NCI-H1092 treated with DMSO at 0.1 percent for 48 hours (cell line): ENCODE results near the gene PROX1.

ENCODE experiments used
- DNase-seq: peaks from one replicate; lab custom pipeline; 2025; lab: John Stamatoyannopoulos, UW

The PROX1 gene

GRCh38 chr1:213997772-213998107 is 10.0 kb downstream of the PROX1 start:
- DNase-seq: no peak

DNA sequence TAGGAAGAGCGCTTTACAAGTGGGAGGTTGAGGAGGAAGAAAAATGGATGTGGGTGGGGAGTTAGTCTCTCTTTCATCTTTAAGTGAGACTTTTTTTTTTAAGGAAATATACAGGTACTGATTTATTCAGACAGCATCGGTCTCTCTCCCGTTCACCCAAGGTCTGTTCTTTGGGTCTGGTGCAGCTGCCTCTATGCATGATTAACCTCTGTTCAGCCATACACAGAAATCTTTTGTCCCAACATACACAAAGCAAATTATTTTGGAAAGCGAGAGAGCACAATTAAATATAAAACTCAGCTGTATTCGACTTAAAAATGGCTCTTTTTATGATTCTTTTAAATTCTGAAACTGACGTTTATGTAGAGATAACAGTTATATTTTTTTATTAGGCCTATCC is 11.0 kb downstream of the PROX1 start:
- DNase-seq: peak; percentile 70

DNA sequence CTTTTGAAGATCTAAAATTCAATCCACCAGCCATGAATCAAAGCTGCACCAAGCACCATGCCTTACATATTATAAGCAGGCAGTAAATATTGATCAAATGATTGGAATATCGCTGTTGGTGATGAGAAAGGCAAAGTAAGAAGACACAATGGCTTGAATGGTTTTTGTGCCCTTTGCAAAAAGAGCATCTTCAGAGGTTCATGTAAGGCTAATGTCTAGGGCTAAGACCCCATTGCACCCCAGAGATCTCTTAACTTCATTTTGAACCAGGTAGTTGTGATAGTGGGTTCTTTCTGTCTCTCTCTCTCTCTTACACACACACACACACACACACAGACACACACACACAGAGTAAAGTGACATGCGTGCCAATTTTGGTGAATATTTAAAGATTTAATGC is 12.0 kb downstream of the PROX1 start:
- DNase-seq: no peak

- DNase-seq: peak; percentile 97
Measured at GRCh38 chr1:214002060-214002459, 14.3 kb downstream of the PROX1 start.

DNA sequence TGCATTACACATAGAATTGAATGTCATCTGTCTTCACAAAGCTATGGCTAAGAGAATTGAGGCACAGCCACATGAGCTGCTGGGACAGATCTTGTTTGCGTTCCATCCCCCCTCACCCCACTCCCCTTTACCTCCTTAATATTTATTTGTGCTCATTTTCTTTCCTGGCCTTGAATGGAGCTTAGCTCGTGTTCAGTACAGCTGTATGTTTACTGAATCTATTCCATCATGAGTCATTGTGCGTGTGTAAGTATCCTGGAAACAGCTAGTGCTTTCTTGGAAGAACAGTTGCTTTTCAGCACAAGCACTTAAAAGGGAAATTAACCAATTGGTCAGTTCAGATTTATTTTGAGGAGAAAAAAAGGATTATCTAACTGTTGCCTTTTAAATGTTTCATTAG is 14.7 kb downstream of the PROX1 start:
- DNase-seq: peak; percentile 97

DNA sequence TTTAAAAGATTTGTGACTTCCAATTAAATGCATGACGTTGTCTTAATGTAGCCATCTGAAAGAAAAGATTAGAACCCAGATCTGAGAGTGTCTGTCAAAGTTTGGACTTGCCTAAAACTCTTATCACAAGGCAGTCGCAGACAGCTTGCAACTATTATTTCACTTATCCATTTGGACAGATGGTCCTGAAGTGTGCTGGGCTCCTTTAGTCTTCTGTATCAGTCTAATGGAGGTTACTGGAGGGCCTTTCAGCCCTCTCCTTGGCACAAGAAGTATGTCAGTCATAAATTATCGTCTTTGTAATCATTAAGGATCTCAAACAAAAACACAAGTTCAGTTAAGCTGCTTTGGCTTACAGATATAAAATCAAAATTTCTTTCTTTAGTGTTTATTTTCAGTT is 15.5 kb downstream of the PROX1 start:
- peak; percentile 90 for DNase-seq

DNA sequence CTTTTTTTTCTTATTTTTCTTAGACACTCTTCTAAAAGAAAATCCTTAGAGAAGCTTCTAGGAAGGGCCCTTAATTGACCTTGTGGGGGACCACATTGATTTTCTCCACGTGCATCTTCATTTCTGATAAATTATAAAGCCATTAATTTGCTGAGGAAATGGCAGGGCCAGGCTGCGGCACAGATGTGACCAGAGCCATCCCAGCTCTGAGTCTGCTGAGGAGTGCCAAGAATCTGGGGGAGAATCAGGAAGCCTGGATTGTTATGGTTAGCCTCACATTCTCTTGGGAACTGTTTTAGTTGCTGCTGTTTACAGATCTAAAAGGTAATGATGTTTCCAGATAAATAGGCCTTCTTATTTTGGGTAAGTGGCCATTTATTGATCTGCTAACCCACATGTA is 16.2 kb downstream of the PROX1 start:
- DNase-seq: peak; percentile 83

DNA sequence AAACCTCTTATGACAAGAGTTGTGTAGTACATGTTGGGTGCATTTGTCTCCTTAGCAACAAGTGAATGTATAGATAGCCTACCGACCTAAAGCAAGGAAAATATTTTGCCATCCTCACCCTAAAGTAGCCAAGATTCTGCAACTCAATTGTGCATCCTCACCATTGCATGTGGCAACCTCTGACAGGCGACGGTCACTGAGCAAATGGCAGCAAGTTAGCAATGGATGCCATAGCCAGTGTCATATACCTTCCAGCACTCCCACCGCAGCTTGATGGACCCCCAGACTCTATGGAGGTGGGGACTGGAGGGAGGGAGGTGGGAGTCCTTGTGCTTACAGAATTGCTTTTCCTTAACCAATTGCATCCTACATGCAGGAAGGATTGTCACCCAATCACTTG is 17.0 kb downstream of the PROX1 start:
- DNase-seq: no peak

GRCh38 chr1:214005708-214006107 is 17.9 kb downstream of the PROX1 start:
- no peak for DNase-seq

DNA sequence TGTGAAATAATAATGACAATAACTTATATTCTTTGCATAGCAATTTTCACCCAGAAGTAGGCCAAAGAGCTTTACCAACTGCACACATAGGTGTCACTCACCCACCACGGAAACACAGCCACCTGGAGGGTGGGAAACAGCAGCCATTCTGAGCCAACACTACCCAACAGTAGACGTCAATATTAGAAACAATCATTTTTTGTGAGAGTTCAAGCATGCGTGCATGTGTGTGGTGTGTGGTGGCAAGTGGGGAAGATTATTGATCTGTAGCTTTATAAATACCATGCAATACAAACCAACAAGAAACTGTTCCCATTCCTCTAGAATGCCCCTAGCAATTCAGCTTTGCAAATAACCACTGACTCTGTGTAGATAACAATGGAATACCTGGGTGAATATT is 19.1 kb downstream of the PROX1 start:
- no peak for DNase-seq

DNA sequence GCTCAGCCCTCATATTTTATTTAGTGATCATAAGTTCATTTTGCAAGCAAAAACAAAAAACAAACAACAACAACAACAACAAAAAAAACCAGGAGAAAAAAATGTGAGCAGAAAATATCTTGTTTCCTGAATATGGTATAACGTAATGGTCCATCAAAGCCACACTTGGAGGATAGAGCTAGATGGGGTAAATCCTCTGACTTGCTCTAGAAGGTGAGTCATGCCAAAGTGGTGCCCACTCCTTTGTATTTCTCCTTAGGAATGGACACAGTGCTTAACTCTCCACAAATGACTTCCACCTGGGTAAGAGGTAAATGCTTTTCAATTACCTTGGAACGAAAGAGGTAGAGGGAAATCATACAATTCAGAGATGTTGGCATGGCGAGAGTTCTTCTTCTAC is 20.6 kb downstream of the PROX1 start:
- DNase-seq: no peak

GRCh38 chr1:214008791-214009422 is 21.1 kb downstream of the PROX1 start:
- DNase-seq: peak; percentile 56

GRCh38 chr1:214009423-214010196 is 21.8 kb downstream of the PROX1 start:
- no peak for DNase-seq

DNA sequence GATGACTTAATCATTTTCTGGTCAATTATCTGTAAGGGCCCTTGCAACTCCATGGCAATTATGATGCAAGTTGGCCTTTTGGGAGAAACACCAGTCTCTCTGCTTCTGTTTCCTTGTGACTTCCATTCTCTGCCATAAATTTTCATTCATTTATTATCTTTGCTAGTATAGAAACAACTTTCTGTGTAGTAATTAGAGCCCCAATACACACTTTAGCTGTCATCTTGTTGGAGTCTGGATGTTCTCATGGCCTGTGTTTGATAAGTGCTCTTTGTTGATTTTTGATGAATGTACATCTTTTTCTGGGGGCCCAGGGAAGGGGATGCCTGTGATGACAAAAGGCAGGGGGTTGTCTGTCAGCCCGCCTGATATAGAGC is 22.4 kb downstream of the PROX1 start:
- no peak for DNase-seq

DNA sequence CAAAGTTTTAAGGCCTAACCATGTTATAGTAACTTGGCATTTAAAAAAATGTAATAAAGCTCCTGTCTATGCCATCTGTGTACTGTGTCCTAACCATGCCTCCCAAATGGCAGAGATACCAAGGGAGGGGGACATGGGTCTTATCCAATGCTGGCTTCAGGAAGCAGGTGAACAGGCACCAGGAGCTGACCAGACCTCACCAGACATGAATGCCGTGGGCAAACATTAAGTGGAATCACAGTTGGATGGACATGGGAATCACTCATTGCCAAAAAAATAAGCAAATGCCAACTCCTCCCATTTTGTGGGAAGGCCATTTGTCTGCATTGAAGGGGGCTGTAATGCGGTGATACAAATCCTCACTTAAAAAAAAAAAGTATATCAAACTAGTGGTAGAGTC is 22.9 kb downstream of the PROX1 start:
- no peak for DNase-seq

DNA sequence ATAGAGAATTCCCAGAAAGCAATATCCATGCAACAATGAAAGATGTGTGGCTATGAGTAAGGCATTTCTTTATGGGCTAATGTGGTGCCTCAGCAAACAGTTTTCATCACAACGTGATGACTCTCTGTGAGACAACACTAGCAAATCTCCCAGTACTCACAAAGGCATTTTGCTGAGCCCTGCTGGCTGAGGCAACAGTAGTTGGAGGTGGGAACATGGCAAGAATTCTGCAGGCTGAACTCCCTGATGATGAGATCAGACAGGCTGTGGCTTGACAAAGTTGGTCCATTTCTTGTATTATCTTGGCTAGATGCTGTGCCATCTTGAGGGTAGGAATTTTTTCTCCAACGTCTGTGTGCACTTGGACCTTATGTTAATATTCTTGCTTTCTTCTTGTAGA is 24.6 kb downstream of the PROX1 start:
- no peak for DNase-seq

- no peak for DNase-seq
Measured at GRCh38 chr1:214013614-214014377, 26.0 kb downstream of the PROX1 start.

GRCh38 chr1:214014730-214015129 is 27.0 kb downstream of the PROX1 start:
- DNase-seq: no peak

- DNase-seq: no peak
Measured at GRCh38 chr1:214017191-214017982, 29.6 kb downstream of the PROX1 start.

DNA sequence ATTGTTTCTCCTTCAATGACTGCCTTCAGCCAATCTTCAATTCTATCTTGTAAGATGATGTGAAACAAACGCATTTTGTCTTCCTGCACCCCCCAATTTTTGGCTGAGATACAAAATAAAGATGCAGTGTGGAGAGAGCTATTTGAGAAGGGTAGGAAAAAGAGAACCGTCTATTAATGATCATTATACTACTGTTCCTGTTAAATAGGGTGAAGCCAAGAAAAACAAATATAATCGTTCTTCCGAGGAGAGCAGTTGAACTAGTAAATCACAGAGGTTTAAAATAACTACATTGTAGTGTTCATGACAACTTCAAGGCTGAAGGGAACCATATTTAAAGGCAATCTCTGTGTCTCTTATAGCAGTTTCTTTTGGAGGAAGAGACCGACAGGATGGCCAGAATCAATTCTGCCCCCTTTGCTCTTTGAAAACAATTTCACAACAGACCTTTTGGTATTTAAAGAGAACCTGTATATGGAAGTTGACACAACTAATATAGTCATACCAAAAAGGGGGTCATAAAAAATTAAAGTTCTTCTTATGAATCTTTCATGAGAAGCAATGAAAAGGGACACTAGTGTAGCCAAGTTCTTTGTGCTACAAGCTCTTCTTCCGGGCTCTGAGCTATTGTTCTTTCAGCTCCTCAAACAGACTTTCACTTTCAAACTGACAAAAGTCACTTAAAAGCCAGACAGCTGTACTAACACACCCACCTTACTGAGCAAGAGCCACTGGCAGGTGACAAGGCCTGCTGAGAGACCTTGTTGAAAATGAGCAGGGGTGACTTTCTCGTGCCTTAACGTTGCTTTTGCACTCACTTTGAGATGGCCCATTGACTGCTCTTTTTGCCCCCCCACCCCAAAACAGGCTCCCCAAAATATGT is 30.9 kb downstream of the PROX1 start:
- DNase-seq: peak; percentile 86

- peak; percentile 78 for DNase-seq
Measured at GRCh38 chr1:214019499-214019898, 31.7 kb downstream of the PROX1 start.
